Hepatocyte (in vitro differentiated cells): ENCODE results near the gene LRBA.

ENCODE experiments used
- EZH2 ChIP-seq: fragments of 200-600 bp; sonication (generic); IDR thresholded peaks from 2 replicates; pipeline ENCODE4 v1.6.1; 2016; ENCODE audit warnings: antibody characterized with exemption, mild to moderate bottlenecking, borderline replicate concordance
- EZH2phosphoT487 ChIP-seq: fragments of 200-600 bp; sonication (generic); IDR thresholded peaks from one replicate; pipeline ENCODE4 v1.6.1; 2018; ENCODE audit warnings: antibody characterized with exemption, mild to moderate bottlenecking, low read depth, moderate library complexity; ENCODE audit not compliant: unreplicated experiment, severe bottlenecking
- TF ChIP-seq, protein P1 (sequence below): fragments of 200-600 bp; sonication (generic); IDR thresholded peaks from 2 replicates; pipeline ENCODE4 v1.5.1; 2016; ENCODE audit warnings: antibody characterized with exemption, mild to moderate bottlenecking; ENCODE audit not compliant: poor library complexity

DNA sequence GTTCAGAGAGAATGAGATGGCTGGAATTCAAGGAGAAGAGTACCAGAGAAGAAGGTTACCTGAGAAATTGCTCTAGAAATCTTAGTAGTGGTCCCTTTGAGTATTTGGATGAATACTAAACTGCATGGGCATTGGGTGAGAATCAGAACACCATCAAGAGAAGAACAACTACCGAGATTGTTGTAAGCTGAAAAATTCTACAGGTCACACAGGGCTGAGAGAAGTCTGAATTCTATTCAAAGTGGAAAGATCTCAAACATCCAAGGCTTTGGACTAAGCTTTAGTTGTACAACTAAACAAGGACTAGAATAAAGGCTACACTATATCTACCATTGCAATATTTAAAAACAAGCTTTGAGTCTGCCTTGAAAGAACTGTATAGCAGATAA is 40.8 kb downstream of the LRBA start:
- TF ChIP-seq, protein P1, sequence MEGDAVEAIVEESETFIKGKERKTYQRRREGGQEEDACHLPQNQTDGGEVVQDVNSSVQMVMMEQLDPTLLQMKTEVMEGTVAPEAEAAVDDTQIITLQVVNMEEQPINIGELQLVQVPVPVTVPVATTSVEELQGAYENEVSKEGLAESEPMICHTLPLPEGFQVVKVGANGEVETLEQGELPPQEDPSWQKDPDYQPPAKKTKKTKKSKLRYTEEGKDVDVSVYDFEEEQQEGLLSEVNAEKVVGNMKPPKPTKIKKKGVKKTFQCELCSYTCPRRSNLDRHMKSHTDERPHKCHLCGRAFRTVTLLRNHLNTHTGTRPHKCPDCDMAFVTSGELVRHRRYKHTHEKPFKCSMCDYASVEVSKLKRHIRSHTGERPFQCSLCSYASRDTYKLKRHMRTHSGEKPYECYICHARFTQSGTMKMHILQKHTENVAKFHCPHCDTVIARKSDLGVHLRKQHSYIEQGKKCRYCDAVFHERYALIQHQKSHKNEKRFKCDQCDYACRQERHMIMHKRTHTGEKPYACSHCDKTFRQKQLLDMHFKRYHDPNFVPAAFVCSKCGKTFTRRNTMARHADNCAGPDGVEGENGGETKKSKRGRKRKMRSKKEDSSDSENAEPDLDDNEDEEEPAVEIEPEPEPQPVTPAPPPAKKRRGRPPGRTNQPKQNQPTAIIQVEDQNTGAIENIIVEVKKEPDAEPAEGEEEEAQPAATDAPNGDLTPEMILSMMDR: no peak
- TF ChIP-seq EZH2 (no peak), EZH2phosphoT487 (no peak)
